Transverse colon (tissue), 3 donors: ENCODE measurements around the gene CLIC5.

ENCODE experiments used
- POLR2A ChIP-seq: fragments of 450-650 bp; IDR thresholded peaks from one replicate; pipeline ENCODE4 v1.6.1; 2016; ENCODE audit warnings: antibody characterized with exemption, mild to moderate bottlenecking, moderate library complexity
- TF ChIP-seq, protein P1 (sequence below), 5 experiments: fragments of 200-600 bp in 3 of 5; fragments of 450-650 bp in 2 of 5; sonication (generic) in 3 of 5; IDR thresholded peaks; 1 replicate in 2 of 5; 2 replicates in 3 of 5; pipeline ENCODE4 v1.5.1; 2016 to 2017; ENCODE audit warnings: antibody characterized with exemption in 5 of 5, inconsistent platforms in 3 of 5, mild to moderate bottlenecking in 2 of 5, moderate library complexity in 1 of 5

GRCh38 chr6:45928721-45929305, 86.8 kb downstream of the CLIC5 start:
- TF ChIP-seq POLR2A, result no peak
- TF ChIP-seq, protein P1, sequence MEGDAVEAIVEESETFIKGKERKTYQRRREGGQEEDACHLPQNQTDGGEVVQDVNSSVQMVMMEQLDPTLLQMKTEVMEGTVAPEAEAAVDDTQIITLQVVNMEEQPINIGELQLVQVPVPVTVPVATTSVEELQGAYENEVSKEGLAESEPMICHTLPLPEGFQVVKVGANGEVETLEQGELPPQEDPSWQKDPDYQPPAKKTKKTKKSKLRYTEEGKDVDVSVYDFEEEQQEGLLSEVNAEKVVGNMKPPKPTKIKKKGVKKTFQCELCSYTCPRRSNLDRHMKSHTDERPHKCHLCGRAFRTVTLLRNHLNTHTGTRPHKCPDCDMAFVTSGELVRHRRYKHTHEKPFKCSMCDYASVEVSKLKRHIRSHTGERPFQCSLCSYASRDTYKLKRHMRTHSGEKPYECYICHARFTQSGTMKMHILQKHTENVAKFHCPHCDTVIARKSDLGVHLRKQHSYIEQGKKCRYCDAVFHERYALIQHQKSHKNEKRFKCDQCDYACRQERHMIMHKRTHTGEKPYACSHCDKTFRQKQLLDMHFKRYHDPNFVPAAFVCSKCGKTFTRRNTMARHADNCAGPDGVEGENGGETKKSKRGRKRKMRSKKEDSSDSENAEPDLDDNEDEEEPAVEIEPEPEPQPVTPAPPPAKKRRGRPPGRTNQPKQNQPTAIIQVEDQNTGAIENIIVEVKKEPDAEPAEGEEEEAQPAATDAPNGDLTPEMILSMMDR (IDR thresholded peaks at IDR 0.05), result no peak
